Measurements from ENCODE around the gene ITGB6.

Gene ITGB6, protein sequence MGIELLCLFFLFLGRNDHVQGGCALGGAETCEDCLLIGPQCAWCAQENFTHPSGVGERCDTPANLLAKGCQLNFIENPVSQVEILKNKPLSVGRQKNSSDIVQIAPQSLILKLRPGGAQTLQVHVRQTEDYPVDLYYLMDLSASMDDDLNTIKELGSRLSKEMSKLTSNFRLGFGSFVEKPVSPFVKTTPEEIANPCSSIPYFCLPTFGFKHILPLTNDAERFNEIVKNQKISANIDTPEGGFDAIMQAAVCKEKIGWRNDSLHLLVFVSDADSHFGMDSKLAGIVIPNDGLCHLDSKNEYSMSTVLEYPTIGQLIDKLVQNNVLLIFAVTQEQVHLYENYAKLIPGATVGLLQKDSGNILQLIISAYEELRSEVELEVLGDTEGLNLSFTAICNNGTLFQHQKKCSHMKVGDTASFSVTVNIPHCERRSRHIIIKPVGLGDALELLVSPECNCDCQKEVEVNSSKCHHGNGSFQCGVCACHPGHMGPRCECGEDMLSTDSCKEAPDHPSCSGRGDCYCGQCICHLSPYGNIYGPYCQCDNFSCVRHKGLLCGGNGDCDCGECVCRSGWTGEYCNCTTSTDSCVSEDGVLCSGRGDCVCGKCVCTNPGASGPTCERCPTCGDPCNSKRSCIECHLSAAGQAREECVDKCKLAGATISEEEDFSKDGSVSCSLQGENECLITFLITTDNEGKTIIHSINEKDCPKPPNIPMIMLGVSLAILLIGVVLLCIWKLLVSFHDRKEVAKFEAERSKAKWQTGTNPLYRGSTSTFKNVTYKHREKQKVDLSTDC

DNA sequence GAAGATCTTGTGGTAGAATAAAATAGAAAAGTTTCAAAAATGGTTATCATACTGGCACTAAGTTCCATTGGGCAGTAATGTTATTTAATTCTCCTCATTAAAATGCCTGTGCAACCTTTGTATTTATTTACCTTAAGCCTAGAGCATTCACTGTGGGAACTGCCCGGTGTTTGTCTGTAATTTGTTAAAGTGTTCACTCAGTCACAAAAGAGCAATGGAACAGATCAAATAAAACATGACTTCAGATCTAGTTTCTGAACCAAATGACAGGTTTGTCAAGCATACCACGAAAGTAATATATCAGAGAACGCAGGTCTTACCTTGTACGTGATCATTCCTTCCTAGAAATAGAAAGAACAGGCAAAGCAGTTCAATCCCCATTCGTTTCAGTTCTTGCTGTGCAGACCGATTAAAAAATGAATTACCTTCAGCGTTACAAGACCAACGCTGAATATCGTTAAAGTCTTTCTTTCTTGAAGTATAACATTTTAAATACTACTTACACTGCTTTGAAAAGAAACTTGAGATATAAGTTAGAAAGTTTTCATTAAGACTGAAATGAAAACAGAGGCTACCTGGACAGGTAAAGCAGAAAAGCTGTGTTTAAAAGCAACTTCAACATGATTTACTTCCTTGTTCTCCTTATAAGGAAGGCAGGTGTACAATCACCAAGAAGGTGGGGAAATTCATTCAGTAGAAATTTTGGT, at the start of gene ITGB6:
TSS of gene ITGB6 (minus strand) at position 590 of the 707 bp plus-strand sequence. CDS start at position 381, 209 bp downstream.
- DNase-seq = no peak

DNA sequence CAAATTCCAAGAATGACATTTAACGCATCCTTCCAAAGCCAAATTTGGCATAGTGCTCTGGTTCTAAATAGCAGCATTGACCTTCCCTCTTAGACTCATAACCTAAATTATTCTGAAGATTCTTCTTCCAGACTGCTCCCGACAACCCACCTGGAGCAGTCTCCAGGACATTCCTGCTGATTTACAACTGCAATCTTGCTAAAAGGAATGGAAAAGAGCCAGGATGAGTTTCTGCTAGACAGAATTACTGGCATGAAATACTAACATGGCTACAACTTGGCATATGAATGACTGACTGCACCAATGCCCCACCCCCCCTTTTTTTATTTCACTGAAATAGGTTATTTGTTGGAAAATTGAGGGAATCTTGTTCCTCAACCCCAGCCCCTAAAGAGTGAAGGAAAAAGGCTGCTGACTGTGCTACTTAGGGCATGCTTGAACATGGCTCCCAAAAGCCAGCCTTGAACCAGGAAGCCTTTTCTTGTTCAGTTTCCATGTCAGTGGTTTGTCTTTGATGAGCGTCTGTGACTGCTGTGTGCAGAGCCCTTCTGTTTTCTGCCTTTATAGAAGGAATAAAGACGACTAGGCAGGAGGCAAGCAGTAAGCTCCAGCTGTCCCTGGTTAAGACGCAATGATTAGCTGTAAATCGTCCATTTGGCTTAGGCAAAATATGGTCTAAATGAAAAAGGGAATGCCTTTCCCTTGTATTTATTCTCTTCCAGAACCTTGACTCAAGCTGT, 47.4 kb upstream of the ITGB6 start:
- DNase-seq = no peak

DNA sequence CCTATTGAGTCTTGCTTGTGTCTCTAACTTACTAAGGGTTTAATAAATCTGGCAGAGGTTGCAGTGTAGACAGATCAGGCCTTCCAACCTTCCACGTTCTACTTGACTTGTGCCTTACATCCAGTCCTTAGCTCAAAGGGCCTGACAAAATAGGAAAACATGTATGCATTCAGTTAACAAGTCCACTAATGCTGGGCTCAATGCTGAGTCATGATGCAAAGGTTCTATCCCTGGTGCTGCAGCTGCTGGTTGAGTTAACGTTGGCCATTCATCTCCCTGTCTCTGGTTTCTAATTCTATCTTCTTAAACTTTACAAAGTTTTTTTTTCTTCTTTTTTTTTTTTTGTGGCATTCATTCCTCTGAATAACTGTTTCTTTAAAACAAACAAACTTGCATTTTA, 46.3 kb upstream of the ITGB6 start:
- no peak for DNase-seq

DNA sequence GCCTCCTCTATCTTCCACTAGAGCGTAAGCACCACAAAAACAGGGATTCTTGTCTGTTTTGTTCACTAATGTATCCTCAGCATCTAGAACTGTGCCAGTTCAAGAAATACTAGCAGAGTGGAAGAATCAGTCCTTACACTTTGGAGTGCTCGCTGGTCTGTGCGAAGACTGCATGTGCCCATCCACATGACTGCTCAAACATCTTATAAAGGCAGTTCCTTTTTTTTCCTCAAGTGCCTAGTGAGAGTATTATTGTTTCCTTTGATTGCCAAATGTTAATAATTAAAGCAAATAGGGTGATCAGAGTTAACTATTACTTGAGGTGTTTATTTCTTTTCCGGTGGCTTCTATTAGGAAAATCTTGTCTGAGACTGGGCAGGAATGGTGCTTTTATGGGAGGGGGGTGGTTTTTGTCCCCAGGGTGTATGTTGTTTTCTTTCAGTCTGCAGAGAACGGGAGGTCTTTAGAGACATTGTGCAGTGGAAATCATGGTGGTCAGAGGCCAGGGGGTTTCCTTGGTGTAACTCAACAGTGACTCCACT, 45.6 kb upstream of the ITGB6 start:
- no peak for DNase-seq

DNA sequence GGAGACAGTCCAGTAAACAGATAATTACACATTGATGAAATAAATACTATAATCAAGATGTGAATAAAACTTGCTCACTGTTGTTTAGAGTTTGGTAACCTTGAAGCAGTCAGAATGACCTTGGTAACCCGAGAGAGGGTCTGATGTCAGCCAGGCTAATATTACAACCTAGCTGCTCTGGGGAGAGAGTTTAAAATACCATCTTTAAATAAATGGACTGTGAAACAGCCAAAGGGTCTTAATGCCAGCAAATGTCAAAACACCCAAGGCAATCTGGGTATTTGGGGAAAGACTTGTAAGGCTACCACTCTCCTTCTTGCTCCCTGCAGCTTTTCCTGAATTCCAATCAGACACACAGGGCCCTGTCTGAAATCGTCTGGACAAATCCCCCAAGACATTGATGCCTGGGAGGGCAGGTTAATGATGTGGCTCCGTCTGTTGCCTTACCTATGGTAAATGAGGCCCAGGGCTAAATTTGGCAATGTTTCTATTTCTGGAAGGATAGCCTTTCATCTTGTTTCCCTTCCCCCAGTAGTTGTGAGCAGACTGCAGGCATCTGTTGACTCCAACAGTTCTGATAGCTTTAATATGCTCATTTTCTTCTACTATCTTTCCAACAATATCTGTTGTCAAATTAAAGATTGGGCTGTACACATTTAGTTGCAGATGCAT, 43.0 kb upstream of the ITGB6 start:
- DNase-seq = no peak

DNA sequence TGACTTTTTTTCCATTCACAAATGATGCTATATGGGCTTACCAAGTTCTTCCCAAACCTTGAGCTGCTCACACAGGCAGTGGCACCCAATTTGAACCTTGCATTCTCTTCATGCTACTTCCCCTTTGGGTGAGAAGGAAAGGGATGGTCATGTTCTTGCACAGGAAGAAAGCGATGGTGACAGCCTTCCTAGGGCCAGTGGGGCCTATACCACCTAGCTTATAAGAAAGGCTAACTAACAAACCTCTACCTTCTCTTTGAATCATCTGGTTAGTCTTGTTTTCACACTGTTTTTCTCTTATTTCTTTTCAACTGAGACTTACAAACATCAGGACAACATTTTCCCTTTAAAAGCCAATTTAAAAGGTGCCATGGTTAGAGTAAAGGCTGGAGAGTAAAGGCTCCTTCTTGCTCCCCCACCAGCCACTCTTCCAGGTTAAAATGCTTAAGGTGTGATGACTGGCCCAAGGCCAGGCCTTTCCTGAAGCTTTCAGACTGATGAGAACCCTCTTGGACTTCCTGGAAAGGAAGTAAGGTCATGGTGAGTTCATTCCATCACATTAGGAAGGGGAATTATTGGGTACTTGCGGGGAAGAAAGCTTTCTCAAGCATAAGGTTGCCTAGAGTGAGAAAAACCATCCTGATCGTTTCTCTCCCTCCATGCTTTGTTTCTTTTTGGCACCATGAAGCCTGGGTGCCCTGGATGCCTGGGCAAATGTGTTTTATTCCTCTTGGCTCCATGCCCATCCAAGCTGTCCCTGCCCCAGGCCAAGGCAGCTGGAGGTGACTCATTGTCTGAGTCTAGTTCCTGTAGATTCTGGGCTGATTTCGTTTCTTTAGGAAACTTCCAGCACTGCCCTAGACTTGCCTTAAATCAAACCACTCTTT, 41.4 kb upstream of the ITGB6 start:
- no peak for DNase-seq

DNA sequence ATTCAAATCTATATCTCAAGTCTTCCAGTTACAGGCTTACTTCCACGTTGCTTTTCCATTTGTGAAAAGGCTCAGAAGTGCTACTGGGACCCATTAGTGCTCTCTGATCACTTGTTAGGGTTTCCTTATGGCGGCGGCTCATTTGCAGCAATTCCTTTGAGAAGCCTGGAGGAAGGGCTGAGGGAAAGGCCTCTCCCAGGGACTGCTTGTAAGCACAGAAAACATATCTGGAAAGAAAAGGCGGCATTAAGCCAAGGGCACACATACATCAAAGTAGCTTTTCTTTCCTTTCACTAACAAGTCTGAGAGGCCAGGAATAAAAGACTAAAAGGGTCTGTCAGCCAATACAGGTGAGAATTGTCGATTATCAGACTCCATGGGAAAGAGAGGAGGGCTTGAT, 39.4 kb upstream of the ITGB6 start:
- no peak for DNase-seq

DNA sequence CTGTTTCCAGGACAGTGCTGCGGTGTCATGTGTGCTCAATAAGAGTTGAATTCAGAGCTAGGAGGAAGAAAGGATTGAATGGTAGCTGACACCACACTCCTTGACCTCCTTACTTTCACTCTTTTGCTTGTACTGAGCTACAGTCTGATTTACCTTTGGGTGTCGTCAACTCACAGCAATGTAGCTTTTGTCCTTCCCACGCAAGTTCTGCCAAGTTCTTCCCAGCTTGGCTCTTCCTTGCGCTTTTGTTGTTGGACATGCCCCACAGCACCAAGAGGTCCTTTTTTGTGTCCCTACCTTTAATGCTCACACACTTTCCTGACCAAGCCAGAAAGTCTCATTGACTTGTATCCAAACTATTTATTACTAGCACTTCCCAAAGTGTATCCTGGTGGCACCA, 38.3 kb upstream of the ITGB6 start:
- DNase-seq = no peak

DNA sequence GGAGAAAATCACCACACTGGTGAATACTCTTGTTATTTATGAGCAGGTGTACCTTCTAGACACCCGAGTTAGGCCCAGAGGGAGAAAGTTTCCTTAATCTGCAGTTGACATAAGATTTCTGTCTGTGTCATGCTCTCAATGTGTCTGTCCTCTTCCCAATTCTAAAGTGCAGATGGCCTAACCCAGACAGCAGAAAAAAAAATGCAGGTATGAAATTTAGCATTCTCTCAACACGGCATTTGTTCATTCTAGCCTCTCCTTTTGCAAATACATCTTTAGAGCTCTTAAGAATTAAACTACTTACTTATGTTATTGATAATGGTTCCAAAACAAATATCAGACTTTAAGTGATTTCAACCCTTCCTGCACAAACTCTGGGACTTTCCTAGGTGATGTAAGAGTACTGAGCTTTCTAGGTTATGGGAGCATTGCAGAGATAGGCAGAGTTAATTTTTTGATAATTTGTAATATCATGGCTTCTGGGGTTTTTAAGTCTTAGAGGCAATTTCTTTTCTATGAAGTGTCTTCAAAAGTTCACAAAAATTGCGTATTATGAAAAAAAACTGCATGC, 32.9 kb upstream of the ITGB6 start:
- DNase-seq = no peak

DNA sequence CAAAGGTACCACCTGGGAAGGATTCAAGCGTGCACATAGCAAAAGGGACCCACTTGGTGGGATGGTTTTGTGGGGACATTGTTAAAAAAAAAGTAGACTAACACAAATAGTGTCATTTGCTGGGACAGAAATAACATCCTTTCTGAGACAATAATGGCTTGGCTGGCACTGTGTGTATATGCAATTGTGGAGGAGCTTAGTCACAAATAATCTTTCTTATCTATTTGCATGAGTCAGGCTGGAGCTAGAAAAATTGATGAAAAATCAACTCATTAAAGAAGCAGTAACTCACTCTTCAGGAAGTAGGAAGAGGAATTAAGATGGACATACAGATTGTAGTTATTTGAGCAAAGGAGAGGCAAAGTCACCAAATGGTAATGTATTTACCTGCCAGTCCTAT, 29.5 kb upstream of the ITGB6 start:
- DNase-seq = no peak

DNA sequence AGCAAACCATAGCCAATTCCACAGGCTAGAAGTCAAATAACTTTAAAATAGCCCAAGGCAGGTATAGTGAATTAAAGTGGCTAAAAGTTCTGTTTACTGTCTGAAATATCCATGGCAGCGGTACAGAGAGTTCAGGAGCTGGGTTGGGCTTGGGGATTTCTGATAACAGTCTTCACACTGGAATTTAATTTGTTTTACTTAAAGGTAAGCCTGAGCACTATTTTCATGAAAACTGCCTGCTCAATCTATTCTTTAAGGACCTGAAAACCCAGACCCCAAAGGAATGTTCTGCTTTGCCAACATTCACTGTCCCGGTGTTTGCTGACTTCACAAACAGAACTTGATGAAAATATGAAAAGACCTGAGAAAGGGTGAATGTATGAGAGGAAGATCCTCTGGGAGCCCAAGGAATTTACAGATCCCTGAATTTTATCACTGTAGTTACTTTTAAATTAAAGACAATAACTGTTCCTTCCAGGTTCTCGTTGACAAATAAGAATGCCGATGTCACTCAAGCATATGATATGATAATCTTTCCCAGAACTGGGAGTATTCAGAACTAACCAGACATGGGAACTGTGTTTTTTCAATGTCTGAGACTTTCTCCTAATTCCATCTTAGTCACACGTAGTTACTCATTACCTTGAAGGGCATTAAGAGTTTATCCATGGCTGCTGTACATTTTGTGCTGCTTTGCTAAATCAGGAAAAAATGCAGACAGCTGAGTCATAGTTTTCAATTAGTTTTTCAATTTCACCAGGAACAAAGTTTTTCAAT, 28.3 kb upstream of the ITGB6 start:
- no peak for DNase-seq

DNA sequence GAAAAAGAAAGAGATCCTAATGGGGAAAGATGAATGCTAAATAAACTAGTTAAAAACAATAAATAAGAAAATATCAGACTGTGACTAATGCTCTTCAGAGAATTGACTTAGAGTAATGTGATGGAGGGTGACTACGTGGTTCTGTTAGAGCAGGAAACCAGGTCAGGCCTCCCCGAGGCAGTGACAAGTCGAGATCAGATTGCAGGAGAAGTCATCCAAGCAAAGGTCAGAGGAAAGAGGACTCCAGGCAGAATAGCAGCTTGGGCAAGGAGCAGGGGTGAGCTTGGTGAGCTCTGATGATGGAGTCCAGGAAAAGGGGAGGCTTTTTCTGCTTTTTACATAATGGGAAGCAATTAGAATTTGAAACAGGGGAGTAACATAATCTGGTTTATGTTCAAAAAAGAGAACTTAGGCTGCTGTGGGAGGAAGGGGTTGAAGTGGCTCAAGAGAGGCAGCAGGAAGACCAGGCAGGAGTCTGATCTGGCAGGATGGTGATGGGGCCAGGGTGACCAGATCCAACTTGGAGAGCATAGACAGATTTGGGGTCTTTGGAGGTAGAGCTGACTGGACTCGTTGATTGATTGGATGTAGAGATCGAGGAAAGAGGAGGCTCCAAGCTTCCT, 27.3 kb upstream of the ITGB6 start:
- DNase-seq = no peak

DNA sequence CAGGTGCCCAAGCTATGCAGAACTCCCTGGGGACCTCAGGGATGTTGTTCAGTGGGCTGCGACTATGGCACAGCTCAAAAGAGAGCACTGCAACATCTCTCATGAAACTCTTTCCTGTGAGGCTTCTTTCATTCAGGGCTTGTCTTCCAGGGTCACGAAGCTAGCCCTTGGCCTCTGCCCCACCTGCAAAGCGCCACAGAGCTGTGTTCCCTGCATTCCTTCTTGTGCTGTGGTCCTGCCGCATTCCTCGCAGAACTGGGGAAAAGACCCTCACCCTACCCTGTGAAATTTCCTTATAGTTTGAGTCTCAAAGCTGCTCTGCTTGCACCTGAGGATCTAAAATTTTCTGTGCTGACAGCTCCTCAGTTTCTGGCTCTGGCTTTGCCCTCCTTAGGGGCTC, 26.3 kb upstream of the ITGB6 start:
- DNase-seq = no peak

DNA sequence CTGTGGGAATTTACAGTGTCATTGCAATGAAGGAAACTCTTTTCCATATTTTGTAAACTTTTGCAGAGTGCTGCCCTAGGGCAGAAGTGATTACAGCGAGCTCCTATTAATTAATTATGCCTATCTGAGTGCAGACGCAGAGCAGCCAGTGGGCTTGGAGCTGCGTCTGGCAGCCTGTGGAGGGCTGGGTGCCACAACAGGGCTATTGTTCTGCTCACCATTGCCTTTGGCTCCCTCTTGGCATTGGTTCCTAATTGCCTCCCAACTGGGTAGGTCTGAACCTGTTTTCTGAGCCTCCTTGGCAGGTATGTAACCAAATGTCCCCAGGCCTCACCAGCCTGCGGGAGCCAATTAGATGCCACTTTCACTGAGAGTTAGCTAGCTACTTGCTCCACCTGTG, 25.6 kb upstream of the ITGB6 start:
- DNase-seq = no peak

DNA sequence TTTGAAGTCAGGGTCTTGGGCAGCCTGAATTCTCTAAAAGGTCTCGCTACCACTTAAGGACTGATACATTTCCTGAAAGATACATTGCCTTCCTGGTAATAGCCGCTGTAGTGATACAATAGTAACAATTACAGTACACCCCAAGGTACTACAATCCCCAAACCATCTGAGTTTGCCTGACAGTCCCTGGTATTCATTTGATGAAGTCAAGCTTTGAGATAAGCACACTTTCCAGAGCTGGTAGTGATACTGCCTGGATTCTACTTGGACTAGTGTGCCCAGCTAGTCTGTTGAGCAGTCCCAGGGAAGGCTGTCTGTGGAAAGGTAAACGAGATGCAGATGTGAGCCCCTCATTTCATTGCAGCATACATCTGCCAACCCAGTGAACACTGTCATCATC, 24.4 kb upstream of the ITGB6 start:
- no peak for DNase-seq

DNA sequence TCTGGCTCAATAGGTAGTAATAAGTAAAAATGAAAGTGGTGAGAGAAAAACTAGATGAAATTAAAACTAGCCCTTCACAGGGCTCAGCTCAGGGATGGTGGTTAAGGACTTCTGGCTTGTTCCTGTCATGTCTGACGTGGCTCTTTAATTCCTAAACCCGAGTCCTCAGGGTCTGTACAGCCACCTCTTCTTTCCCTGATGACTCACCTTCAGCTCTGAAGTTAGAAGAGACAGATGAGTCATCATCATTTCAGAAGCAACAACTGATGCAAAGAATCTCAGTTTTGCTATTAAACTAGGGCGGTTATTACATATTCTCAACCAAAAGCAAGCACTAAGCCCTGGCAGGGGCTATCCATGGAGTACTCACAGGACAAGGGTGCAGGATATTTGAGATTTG, 24.0 kb upstream of the ITGB6 start:
- no peak for DNase-seq

DNA sequence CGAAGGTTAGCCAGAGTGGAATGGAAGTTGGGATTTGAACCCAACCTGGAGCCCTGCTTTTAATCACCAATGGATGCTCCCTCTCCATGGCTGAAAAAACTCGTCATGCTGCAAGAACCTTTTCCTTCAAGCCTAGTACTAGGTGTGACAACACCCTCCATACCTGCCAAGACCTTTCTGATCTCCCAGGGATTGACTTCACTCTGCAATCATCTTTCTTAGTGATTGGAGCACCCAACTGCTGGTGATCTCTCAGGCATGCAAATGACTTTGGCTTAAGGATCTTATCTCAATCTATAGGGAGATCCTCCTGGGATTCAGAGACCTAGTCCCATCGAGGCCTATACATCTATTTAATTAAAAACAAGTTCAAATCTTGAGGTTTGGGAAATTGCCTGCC, 23.5 kb upstream of the ITGB6 start:
- no peak for DNase-seq

DNA sequence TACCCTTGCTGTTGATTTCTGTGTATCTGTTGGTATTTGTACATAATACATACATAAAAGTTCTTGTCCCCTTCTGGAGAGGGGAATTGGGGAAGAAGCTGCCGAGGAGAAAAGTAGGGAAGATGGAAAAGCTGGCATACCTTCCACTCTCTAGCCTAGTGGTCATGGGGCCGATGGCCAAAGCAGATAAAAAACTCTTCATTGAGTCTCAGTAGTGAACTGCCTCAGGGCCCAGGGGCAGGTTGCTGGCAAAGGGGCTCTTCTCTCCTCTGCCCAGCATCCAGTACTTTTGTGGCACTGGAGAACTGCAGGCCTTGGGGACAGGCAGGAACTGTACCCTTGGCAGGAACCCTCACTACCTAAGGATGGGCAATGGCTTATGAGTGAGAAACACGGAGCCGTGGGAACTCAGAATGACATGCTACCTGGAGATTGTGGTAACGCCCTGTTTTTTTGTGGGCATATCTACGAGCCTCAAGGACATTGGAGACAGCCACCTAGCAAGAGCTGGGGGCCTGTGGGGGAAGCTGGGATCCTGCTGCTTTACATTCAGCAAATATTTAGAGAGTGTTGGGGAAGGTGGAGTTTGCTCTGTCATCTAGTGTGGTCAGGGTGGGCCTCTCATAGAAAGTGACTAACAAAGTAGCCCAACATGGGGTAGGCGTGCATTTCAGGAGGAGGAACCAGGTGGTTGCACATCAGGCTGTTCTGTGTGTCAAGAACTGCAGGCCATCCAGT, 22.6 kb upstream of the ITGB6 start:
- no peak for DNase-seq
